HS-27A (cell line): ENCODE measurements around the gene KCNAB1.
"Not testable (repeated sequence)": the region's sequence is repeated elsewhere in the genome, so short reads cannot be mapped to it uniquely, and the experiment has no call there.

Experiments used
- DNase-seq: peaks from one replicate; pipeline ENCODE4 v3.0.0-alpha.2; 2012; ENCODE audit warnings: low read depth, missing footprints

Gene KCNAB1

DNA sequence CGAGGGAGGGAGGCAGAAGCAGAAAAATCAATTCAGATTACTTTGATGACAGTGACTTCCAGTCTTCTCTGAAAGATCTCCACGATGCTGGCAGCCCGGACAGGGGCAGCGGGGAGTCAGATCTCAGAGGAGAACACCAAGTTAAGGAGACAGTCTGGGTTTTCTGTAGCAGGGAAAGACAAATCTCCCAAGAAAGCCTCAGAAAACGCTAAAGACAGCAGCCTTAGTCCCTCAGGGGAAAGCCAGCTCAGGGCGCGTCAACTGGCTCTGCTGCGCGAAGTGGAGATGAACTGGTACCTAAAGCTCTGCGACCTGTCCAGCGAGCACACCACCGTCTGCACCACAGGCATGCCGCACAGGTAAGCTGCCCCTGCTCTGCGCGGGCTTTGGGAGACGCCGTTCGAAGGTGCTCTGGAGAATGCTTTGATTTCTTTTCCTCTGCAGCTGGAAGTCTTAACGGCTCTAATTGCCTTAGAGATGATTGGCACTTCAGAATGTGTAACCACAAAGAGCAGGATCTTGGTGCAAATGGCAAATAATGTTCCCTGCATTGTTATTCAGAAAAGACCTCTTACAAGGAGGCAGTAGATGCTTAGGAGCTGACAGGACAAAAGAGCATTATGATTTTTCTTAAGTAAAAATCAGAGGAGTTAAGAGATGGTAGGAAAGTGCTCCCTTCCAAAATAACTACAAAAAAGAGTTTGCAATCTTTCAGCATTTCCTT lies at the start of gene KCNAB1:
TSS of gene KCNAB1 (plus strand) at position 51 of the 724 bp plus-strand sequence.
- DNase-seq, result no peak

DNA sequence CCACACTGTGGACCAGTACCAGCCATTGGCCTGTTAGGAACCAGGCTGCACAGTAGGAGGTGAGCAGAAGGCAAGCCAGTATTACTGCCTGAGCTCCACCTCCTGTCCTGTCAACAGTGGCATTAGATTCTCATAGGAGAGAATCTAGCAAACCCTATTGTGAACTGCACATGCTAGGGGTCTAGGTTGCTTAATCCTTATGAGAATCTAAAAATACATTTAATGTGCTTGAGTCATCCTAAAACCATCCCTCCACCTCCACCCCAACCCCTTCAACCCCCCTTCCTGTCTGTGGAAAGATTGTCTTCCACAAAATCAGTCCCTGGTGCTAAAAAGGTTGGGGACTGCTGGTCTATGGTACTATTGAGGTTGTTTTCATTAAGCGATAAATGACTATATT lies 49.3 kb upstream of the KCNAB1 start:
- DNase-seq, result no peak

DNA sequence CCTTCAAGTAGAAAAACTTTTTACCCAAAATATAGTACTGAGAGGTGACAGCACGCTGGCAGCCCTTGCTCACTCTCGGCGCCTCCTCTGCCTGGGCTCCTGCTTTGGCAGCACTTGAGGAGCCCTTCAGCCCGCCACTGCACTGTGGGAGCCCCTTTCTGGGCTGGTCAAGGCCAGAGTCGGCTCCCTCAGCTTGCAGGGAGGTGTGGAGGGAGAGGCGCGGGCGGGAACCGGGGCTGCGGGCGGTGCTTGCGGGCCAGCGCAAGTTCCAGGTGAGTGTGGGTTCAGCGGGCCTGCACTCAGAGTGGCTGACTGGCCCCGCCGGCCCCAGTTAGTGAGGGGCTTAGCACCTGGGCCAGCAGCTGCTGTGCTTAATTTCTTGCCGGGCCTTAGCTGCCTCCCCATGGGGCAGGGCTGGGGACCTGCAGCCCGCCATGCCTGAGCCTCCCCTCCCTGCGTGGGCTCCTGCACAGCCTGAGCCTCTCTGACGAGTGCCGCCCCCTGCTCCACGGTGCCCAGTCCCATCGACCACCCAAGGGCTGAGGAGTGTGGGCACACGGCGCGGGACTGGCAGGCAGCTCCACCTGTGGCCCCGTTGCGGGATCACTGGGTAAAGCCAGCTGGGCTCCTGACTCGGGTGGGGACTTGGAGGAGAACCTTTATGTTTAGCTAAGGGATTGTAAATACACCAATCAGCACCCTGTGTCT lies 47.3 kb upstream of the KCNAB1 start:
- not testable (repeated sequence) for DNase-seq

DNA sequence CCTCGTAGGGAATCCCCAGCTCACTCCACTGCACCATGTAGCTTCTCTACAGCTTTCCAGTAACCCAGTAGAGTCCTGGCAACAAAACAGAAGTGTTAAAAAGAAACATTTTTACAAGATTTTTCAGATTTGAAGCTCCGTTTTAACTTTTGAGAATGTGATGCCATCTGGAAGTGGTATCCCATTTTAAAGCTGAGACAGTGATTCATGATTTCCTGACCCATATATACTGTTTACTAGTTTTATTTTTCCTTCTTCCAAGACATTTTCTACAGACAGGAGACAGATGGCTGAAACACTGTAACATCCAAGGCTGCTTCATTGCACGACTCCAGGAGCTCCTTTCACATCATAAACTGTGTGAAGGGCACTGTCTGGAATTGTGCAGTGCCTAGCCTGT lies 30.3 kb upstream of the KCNAB1 start:
- no peak for DNase-seq

DNA sequence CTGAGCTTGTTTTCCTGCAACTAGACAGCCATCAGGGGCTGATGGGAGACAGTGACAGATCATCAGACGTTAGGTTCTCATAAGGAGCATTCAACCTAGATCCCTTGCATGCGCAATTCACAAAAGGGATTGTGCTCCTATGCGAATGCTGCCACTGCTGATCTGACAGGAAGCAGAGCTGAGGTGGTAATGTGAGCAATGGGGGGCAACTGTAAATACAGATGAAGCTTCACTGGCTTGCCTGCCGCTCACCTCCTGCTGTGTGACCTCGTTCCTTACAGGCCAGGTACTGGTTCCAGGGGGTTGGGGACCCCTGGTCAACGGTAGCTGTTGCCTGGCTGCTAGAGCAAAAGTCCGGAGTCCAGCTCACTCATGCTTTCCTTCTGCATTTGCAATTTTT lies 26.4 kb upstream of the KCNAB1 start:
- DNase-seq, result no peak

DNA sequence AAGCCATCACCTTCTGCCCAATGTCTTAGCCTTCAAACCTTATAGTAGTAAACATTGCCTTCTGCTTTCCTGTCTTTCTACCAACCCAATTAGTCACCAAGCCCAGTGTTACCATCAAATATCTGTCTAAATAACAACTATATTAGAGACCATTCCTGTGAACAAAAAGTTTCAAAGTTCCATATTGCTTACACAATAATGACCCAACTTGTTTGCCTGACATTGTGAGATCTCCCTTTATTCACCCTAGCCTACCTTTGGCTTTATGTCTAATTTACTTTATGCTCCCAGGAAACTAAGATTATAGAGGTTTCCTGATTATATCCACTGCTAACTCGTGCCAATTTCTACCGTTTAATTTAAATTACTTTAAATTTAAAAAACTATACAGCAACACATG lies 26.0 kb upstream of the KCNAB1 start:
- DNase-seq, result no peak

DNA sequence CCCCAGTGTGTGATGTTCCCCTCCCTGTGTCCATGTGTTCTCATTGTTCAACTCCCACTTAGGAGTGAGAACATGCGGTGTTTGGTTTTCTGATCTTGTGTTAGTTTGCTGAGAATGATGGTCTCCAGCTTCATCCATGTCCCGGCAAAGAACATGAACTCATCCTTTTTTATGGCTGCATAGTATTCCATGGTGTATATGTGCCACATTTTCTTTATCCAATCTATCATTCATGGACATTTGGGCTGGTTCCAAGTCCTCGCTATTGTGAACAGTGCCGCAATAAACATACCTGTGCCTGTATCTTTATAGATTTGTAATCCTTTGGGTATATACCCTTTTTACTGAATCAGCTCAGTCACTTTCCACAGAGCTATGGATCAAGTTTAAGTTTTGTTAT lies 24.7 kb upstream of the KCNAB1 start:
- not testable (repeated sequence) for DNase-seq

DNA sequence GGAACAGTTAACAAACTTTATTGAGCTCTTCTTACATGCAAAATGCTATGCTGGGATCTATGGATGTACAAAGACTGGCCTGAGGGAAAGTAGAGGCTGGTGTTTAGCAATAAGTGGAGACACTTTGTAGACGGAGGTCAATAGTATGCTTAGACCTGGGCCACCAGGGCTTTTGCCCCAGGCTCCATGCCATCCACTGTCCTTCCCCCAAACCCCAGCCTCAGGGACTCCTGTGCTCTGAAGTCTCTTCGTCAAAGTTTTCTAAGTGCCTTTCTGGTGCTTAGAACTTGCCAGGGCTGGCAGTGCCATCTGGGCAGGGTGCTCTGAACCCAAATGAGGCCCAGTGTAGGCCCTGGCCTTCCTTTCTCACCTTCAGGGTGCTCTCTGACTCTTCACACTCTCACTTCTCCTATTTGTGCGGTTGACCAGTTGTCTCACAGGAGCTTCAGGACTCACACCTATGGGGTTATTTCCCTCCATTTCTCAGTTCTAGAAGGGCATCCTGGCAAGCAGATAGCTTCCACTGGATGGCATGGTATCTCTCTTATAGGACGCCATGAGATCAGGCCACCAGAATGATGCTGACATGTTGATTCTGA lies 21.8 kb upstream of the KCNAB1 start:
- no peak for DNase-seq

DNA sequence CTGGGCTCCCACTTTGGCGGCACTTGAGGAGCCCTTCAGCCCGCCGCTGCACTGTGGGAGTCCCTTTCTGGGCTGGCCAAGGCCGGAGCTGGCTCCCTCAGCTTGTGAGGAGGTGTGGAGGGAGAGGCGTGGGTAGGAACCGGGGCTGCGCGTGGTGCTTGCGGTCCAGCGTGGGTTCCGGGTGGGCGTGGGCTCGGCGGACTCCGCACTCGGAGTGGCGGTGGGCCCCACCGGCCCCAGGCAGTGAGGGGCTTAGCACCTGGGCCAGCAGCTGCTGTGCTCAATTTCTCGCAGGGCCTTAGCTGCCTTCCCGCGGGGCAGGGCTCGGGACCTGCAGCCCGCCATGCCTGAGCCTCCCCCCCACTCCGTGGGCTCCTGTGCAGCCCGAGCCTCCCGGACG lies 21.0 kb upstream of the KCNAB1 start:
- DNase-seq, result not testable (repeated sequence)

DNA sequence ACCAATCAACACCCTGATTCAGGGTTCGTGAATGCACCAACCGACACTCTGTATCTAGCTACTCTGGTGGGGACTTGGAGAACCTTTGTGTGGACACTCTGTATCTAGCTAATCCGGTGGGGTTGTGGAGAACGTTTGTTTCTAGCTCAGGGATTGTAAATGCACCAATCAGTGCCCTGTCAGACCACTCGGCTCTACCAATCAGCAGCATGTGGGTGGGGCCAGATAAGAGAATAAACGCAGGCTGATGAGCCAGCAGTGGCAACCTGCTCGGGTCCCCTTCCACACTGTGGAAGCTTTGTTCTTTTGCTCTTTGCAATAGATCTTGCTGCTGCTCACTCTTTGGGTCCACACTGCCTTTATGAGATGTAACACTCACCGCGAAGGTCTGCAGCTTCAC lies 20.4 kb upstream of the KCNAB1 start:
- not testable (repeated sequence) for DNase-seq

DNA sequence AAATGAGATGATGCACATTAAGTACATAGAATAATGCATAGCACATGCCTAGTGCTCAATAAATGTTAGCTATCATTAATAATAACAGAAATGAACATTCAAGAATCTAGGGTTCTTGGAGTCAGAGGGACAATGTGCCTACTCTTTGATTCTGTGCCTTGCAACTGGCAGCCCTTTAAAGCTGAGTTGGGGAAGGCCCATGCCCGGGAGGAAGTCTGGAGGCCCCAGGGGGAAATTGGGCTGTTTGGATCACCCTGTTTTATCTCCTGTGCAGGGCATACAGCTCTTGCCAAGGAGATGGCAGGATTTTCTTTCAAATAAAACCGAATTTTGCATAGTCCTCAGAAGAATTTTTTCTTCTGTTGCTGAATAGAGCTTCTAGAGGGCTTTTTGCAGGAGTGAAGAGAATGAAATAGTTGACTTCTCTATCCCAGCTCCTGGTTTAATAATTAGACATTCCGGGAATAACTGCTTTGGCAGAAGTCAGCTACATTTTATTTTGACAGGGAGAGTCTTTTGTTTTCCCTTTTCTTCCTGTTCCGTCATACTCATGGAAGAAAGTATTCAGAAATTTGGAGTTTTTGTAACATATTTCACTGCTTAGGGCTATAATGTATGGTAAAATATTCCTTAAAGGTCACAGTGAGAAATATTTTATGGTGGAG lies 18.0 kb upstream of the KCNAB1 start:
- DNase-seq, result no peak

DNA sequence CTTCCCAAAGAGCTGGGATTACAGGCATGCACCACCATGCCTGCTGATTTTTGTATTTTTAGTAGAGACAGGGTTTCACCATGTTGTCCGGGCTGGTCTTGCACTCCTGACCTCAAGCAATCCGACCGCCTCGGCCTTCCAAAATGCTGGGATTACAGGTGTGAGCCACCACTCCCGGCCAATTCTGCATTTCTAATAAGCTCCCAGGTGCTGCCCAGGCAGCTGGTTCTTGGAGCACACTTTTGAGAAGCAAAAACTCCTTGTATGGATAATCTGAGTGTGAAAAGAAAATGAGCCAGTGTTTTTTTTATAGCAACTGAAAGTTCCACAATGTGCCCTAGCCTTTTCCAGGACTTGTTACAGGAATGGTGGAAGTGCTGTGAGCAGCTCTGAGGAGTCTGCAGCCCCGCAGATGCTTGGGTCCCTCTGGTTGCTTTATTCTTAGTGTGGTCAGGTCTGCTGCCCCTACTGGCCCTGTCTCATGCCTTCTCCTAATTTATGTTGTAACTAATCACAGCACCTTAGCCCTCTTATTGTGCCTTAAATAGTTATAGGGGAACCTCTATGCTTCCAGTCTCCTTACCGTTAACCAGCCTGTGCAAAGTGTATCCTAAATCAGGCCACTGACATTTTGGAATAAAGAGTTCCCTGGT lies 13.5 kb upstream of the KCNAB1 start:
- no peak for DNase-seq

DNA sequence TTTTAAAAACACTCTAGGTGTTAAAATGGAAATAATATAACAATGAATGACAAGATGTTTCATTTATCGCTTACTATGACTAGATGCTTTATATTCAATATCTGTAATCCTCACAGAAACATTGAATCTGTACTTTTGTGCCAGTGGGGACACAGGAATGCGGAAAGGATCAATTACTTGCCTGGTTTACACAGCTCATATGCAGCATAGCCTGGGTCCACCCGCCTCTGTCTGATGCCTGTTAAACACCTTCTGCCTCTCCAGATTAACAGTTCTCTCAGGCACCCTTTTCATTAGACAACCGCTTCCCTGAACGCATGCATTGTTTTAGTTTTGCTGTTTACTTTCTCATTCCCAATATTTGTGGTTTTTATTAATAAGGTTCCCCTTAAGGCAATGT lies 12.9 kb upstream of the KCNAB1 start:
- no peak for DNase-seq

DNA sequence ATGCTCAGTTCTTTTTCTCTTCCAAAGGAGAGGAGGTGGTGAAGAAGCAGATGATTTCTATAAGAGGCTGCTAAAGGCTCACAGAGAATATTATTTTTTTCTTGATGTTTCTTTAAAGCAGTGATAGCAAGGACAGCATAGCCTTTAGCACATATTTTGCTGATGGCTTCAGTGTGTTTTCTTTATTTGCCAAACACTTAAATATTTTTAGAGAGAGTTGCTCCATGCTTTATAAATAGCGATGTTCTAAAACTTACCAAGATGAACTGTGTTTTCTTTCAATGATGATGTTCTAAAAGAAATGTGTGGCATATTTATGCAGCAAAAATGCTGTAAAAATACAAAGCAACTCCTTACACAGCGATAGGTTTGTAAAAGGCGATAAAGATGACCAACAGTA lies 11.8 kb upstream of the KCNAB1 start:
- DNase-seq, result no peak

DNA sequence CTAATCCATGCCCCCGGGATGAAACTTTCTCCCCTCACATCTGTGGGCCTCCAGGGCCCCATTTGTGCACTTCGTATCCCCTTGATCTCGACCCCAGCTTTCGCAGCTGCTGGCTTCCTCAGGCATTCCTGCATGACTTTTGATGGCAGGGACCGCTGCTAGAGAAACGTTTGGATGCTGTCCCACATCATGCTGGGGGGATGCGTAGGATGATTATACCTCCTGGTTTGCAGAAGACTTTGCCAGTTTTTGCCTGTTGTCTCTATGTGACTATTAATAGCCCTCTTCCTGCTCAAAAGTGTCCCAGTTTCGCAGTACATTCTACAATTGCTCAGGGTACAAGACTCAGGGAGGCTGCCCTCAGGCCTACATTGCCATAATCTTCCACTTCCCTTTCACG lies 10.4 kb upstream of the KCNAB1 start:
- DNase-seq, result no peak

DNA sequence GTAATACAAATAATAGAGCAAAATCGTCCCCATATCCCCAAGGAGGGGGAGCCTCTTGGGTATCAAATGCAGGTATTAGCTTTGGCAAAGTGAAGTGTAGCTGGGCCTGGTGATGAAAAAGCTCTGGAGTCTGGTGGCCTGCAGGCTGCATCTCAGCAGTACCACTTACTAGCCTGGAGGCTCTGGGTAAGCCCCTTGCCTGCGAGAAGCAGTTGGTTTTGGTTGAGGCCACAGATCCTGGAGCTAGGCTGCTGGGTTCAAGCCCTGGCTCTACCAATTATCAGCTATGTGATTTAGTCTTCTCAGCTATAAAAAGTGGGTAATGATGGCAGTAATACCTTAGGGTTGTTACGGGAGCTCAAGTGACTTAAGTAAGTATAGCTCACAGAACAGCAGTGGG lies 6.1 kb downstream of the KCNAB1 start:
- no peak for DNase-seq

DNA sequence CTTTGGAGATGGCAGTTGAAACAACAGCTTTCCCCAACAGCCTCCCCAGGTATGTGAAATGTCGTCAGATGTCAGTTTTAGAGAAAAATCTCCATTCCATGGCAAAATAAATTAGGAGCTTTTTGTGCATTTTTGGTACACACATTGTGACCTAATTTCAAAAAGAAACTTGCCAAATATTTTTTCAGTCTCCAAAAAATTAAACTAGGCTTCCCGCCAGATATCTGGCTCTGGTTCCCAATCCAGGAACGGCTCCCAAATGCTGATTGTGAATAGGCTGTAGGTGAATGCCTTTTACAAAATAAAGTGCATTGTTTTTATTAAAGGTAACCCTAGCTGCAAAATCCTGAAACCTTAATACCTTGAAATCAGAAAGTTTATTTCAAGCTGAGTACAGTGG lies 10.9 kb downstream of the KCNAB1 start:
- no peak for DNase-seq

DNA sequence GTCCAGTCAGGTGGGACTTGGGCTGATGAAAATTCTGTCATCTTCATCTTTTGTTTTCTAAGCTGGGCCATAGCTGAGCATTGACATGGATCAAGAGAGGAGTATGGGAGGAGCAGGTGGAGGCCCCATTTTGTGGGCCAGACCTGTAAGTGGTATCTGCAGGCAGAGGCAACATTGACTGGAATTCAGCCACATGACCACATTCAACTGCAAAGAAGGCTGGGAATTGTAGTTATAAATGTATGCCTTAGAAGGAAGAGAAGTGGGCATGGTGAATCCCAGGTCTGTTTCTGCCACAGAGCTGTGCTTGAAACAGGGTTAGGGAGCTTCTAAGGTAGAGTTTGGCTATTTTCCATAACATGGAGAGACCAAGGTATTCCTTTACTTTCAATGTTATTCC lies 11.4 kb downstream of the KCNAB1 start:
- DNase-seq, result no peak

DNA sequence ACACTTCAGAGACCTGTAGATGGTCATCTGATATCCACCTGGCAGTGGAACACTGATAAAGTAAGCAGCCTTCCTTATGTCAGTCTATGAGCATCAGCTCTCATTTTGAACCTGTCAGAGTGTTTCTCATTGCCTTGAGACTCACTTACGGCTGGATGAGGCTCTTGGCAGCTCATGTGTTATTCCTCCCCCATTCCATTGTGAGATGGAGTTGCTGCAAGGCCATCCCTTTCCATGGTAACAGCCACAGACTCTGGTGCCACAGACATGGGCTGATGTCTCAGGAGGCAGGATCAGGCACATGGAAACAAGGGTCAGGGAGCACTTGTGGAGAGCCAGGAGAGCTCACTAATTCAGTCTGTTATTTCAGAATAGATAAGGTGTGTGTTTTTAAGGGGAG lies 11.9 kb downstream of the KCNAB1 start:
- DNase-seq, result no peak

DNA sequence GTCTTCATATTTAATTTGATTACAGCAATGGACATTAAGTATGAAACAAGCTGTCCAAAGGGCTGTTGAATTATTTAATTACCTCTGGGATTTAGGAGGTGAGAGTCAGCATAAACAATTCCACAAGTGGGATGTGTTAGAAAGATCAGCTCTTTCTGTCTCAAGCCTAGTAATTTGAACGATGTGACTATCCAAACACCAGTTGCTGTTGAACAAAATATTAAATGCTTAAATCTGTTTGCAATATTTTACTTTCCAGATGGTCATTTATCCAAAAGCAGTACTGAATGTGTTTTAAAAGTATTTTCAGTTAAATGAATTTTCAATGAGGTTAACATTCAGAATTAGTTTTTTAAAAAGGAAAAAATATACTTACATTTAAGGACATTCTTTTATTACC lies 12.7 kb downstream of the KCNAB1 start:
- DNase-seq, result no peak

DNA sequence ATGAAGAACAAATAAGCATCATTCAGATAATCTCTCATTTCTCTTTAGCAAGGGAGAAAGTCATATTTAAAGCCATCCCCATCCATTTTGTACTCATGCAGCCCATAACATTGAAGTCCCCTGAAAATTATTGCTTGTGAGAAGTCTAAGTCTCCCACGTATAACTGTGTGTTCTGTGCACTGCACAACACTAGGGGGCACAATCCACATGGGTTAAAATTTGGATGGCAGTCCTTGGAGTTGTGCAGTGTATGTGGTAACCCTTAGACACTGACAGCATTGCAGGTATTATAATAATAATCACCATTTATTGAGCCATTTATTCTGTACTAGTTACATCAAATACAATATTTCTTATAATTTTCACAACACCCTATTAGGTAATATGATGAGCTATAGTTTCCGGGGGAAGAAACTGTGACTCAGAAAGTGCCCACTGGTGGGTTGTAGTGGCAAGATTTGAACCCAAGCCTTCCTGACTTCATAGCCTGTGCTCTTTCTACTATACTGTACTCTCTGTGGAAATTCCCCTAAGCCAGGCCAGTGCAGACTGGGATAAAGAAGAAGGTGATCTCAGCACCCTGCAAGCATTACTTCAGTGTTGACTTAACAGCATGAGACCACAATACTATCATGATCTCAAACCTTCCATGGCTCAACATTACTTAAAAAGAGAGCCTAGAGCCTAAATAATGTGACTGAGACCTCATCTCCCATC lies 15.7 kb downstream of the KCNAB1 start:
- no peak for DNase-seq

DNA sequence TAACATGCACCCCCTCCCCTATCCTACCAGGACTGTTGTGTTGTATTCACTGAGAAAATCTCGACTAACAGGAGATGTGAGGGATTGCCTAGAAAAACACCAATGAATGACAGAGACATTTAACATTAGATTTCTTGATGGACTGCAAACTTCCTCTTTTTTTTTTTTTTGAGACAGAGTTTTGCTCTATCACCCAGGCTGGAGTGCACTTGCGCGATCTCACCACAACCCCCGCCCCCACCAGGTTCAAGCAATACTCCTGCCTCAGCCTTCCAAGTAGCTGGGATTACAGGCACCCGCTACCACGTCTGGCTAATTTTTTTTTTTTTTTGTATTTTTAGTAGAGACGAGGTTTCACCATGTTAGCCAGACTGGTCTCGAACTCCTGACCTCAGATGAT lies 17.0 kb downstream of the KCNAB1 start:
- not testable (repeated sequence) for DNase-seq
